SK-N-SH treated with all-trans-retinoic acid at 6 μM for 48 hours (cell line): ENCODE results near the gene SNX8.

ENCODE experiments used
- ATAC-seq: fragments of 200-7000 bp; cut with Tn5 transposase; 3 replicates; pipeline ENCODE4 v1.9.1; 2020; ENCODE audit warnings: mild to moderate bottlenecking, moderate library complexity
- BACH2 ChIP-seq: fragments of 250-450 bp; sonication (Bioruptor Pico); IDR thresholded peaks from 2 replicates; pipeline ENCODE4 v1.9.0; 2021; ENCODE audit warnings: mild to moderate bottlenecking, borderline replicate concordance
- CSDC2 ChIP-seq: fragments of 250-450 bp; sonication (Bioruptor Pico); IDR thresholded peaks from 2 replicates; pipeline ENCODE4 v1.5.0; 2020; ENCODE audit warnings: mild to moderate bottlenecking, moderate library complexity
- ESRRG ChIP-seq: fragments of 250-450 bp; sonication (Bioruptor Pico); IDR thresholded peaks from 2 replicates; pipeline ENCODE4 v1.6.1; 2021; ENCODE audit warnings: mild to moderate bottlenecking
- GLIS3 ChIP-seq: fragments of 250-450 bp; sonication (Bioruptor Pico); IDR thresholded peaks from 2 replicates; pipeline ENCODE4 v1.5.0; 2020; ENCODE audit warnings: mild to moderate bottlenecking, moderate library complexity
- ISL1 ChIP-seq: fragments of 250-450 bp; sonication (Bioruptor Pico); IDR thresholded peaks from 2 replicates; pipeline ENCODE4 v2.1.2; 2022; ENCODE audit warnings: mild to moderate bottlenecking, moderate library complexity
- OSR1 ChIP-seq: fragments of 250-450 bp; sonication (Bioruptor Pico); IDR thresholded peaks from 2 replicates; pipeline ENCODE4 v1.8.0; 2022; ENCODE audit warnings: moderate library complexity, mild to moderate bottlenecking, inconsistent platforms
- PPARA ChIP-seq: fragments of 250-450 bp; sonication (Bioruptor Pico); IDR thresholded peaks from 2 replicates; pipeline ENCODE4 v1.5.0; 2020; ENCODE audit warnings: mild to moderate bottlenecking, borderline replicate concordance
- RARB ChIP-seq: fragments of 250-450 bp; sonication (Bioruptor Pico); IDR thresholded peaks from 2 replicates; pipeline ENCODE4 v1.8.0; 2021; ENCODE audit warnings: mild to moderate bottlenecking, moderate library complexity
- SNAI2 ChIP-seq: fragments of 250-450 bp; sonication (Bioruptor Pico); IDR thresholded peaks from 2 replicates; pipeline ENCODE4 v1.5.0; 2020; ENCODE audit warnings: mild to moderate bottlenecking, moderate library complexity
- TCF4 ChIP-seq: fragments of 250-450 bp; sonication (Bioruptor Pico); IDR thresholded peaks from 2 replicates; pipeline ENCODE4 v1.8.0; 2021; ENCODE audit warnings: mild to moderate bottlenecking, moderate library complexity, borderline replicate concordance
- ZC3H10 ChIP-seq: fragments of 250-450 bp; sonication (Bioruptor Pico); IDR thresholded peaks from 2 replicates; pipeline ENCODE4 v1.5.1; 2021; ENCODE audit warnings: mild to moderate bottlenecking, moderate library complexity
- ZFP3 ChIP-seq: fragments of 250-450 bp; sonication (Bioruptor Pico); IDR thresholded peaks from 2 replicates; pipeline ENCODE4 v1.5.0; 2020; ENCODE audit warnings: mild to moderate bottlenecking, moderate library complexity
- ZNF70 ChIP-seq: fragments of 450-650 bp; formaldehyde crosslinking; IDR thresholded peaks from 2 replicates; pipeline ENCODE4 v1.5.0; 2020; ENCODE audit warnings: mild to moderate bottlenecking, moderate library complexity
- ZNF8 ChIP-seq: fragments of 450-650 bp; formaldehyde crosslinking; IDR thresholded peaks from 2 replicates; pipeline ENCODE4 v1.5.0; 2020; ENCODE audit warnings: mild to moderate bottlenecking, moderate library complexity
- TF ChIP-seq, protein P1 (sequence below): fragments of 250-450 bp; sonication (Bioruptor Pico); IDR thresholded peaks from 2 replicates; pipeline ENCODE4 v1.8.0; 2021; ENCODE audit warnings: low read depth, mild to moderate bottlenecking, moderate library complexity, borderline replicate concordance
- TF ChIP-seq, protein P2 (sequence below): fragments of 250-450 bp; sonication (Bioruptor Pico); IDR thresholded peaks from 2 replicates; pipeline ENCODE4 v1.5.1; 2021; ENCODE audit warnings: mild to moderate bottlenecking, moderate library complexity
- TF ChIP-seq, protein P3 (sequence below): fragments of 250-450 bp; sonication (Bioruptor Pico); IDR thresholded peaks from 2 replicates; pipeline ENCODE4 v1.5.1; 2020; ENCODE audit warnings: low read depth, mild to moderate bottlenecking, moderate library complexity
- TF ChIP-seq, protein P4 (sequence below): fragments of 250-450 bp; sonication (Bioruptor Pico); IDR thresholded peaks from 2 replicates; pipeline ENCODE4 v1.5.0; 2020; ENCODE audit warnings: mild to moderate bottlenecking, moderate library complexity

The SNX8 gene

GRCh38 chr7:2243458-2243857 is 70.8 kb downstream of the SNX8 start:
- no peak for TF ChIP-seq ZC3H10 (CRISPR knock-in tag)
- TF ChIP-seq, protein P1, sequence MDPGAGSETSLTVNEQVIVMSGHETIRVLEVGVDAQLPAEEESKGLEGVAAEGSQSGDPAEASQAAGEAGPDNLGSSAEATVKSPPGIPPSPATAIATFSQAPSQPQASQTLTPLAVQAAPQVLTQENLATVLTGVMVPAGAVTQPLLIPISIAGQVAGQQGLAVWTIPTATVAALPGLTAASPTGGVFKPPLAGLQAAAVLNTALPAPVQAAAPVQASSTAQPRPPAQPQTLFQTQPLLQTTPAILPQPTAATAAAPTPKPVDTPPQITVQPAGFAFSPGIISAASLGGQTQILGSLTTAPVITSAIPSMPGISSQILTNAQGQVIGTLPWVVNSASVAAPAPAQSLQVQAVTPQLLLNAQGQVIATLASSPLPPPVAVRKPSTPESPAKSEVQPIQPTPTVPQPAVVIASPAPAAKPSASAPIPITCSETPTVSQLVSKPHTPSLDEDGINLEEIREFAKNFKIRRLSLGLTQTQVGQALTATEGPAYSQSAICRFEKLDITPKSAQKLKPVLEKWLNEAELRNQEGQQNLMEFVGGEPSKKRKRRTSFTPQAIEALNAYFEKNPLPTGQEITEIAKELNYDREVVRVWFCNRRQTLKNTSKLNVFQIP: no peak
- TF ChIP-seq, protein P2, sequence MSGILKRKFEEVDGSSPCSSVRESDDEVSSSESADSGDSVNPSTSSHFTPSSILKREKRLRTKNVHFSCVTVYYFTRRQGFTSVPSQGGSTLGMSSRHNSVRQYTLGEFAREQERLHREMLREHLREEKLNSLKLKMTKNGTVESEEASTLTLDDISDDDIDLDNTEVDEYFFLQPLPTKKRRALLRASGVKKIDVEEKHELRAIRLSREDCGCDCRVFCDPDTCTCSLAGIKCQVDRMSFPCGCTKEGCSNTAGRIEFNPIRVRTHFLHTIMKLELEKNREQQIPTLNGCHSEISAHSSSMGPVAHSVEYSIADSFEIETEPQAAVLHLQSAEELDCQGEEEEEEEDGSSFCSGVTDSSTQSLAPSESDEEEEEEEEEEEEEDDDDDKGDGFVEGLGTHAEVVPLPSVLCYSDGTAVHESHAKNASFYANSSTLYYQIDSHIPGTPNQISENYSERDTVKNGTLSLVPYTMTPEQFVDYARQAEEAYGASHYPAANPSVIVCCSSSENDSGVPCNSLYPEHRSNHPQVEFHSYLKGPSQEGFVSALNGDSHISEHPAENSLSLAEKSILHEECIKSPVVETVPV (CRISPR knock-in tag): no peak
- TF ChIP-seq, protein P3, sequence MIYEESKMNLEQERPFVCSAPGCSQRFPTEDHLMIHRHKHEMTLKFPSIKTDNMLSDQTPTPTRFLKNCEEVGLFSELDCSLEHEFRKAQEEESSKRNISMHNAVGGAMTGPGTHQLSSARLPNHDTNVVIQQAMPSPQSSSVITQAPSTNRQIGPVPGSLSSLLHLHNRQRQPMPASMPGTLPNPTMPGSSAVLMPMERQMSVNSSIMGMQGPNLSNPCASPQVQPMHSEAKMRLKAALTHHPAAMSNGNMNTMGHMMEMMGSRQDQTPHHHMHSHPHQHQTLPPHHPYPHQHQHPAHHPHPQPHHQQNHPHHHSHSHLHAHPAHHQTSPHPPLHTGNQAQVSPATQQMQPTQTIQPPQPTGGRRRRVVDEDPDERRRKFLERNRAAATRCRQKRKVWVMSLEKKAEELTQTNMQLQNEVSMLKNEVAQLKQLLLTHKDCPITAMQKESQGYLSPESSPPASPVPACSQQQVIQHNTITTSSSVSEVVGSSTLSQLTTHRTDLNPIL (CRISPR knock-in tag): no peak
- no peak for TF ChIP-seq OSR1 (CRISPR knock-in tag)
- no peak for TF ChIP-seq BACH2 (CRISPR knock-in tag)
- TF ChIP-seq GLIS3 (CRISPR knock-in tag): no peak
- TF ChIP-seq, protein P4, sequence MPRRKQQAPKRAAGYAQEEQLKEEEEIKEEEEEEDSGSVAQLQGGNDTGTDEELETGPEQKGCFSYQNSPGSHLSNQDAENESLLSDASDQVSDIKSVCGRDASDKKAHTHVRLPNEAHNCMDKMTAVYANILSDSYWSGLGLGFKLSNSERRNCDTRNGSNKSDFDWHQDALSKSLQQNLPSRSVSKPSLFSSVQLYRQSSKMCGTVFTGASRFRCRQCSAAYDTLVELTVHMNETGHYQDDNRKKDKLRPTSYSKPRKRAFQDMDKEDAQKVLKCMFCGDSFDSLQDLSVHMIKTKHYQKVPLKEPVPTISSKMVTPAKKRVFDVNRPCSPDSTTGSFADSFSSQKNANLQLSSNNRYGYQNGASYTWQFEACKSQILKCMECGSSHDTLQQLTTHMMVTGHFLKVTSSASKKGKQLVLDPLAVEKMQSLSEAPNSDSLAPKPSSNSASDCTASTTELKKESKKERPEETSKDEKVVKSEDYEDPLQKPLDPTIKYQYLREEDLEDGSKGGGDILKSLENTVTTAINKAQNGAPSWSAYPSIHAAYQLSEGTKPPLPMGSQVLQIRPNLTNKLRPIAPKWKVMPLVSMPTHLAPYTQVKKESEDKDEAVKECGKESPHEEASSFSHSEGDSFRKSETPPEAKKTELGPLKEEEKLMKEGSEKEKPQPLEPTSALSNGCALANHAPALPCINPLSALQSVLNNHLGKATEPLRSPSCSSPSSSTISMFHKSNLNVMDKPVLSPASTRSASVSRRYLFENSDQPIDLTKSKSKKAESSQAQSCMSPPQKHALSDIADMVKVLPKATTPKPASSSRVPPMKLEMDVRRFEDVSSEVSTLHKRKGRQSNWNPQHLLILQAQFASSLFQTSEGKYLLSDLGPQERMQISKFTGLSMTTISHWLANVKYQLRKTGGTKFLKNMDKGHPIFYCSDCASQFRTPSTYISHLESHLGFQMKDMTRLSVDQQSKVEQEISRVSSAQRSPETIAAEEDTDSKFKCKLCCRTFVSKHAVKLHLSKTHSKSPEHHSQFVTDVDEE (CRISPR knock-in tag): no peak
- no peak for TF ChIP-seq SNAI2 (CRISPR knock-in tag)
- TF ChIP-seq ESRRG: no peak
- no peak for TF ChIP-seq ZNF70 (CRISPR knock-in tag)
- TF ChIP-seq, all 23 proteins: peak for 0

DNA sequence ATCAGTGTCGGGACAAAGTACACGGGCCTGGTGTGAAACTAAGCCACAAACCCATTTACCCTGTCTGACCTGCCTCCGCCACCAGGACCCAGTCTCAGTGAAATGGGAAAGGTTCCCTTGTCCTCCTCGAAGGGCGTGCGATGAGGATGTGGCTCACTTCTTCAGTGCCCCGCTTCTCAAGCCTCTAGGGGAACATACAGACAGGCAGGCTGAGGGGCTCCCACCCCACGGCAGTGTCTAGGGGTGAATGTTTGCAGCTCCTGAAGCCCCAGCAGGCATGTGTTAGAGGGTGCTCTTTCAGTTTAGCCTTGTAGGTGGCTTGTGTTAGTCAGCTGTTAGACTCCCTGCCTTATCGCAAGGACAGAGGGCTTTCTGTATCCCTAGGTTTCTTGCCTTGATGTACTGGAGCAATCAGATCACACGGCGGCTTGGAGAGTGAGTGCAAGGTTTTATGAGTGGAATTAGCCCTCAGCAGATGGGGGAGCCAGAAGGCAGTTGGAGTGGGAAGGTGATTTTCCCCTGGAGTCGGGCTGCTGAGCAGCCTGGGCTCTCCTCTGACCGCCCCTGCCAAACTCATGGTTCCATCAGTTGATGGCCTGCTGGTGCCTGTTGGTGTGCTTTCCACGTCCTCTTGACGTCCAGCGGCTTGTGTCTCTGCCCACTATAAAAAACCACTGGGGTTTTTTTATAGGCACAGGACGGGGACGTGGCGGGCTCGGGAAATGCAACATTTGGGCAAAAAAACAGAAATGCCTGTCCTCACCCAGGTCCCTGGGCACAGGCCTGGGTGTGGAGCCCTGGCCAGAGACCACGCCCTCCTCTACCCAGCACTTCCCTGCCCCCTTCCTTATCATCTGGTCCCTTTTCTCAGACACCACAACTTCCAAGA is 71.5 kb downstream of the SNX8 start:
- no peak for TF ChIP-seq TCF4 (CRISPR knock-in tag)
- no peak for TF ChIP-seq ZFP3 (CRISPR knock-in tag)
- no peak for TF ChIP-seq ZNF70 (CRISPR knock-in tag)
- no peak for TF ChIP-seq CSDC2 (CRISPR knock-in tag)
- peak; percentile 58 for ATAC-seq

More at GRCh38 chr7:2243458-2243857, 70.8 kb downstream of the SNX8 start:
- ATAC-seq: no peak

GRCh38 chr7:2241580-2242540 is 72.4 kb downstream of the SNX8 start, which contains the start of the genes MRM2 and NUDT1:
MRM2 (minus strand) TSS chr7:2242205; CDS start chr7:2242169, 36 bp downstream.
NUDT1 (plus strand) TSS chr7:2242226; CDS start chr7:2244575, 2,349 bp downstream.
- ATAC-seq: peak; percentile 94
- TF ChIP-seq PPARA (CRISPR knock-in tag) (no peak), ISL1 (CRISPR knock-in tag) (no peak), ESRRG (no peak), ZNF8 (CRISPR knock-in tag) (no peak), ZNF70 (CRISPR knock-in tag) (no peak), ZC3H10 (CRISPR knock-in tag) (no peak), RARB (no peak), TCF4 (CRISPR knock-in tag) (no peak), SNAI2 (CRISPR knock-in tag) (no peak)
- TF ChIP-seq, protein P4 (CRISPR knock-in tag): no peak
